GM21619 (cell line): ENCODE measurements around the gene PCDH9.
A peak's percentile ranks its signal among the peaks of the same experiment; 100 is the strongest.

Experiments
- ATAC-seq: cut with Tn5 transposase; IDR thresholded peaks from one replicate; pipeline ENCODE4 v1.9.1; 2021; ENCODE audit not compliant: unreplicated experiment

The PCDH9 gene

GRCh38 chr13:66359910-66360552 lies 870.1 kb downstream of the PCDH9 start:
- ATAC-seq = peak; percentile 67

DNA sequence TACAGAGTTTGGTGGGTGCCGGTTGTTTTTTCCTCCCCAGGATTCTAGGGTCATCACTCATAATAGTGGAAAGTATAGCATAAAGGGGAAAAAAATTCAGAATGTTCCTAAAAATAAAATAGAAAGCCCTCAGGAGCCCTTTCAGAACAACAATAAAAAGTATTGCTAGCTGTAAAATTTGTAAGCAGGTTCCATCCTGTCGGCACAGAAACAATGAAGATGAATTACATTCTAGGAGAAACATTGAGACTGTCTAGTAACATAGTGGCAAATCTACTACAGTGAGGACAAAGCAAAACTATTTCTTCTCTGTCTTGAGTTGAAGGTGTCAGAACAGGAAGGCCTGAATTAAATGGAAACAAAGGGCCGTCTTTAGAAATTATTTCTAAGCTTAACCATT lies 870.7 kb downstream of the PCDH9 start:
- no peak for ATAC-seq

DNA sequence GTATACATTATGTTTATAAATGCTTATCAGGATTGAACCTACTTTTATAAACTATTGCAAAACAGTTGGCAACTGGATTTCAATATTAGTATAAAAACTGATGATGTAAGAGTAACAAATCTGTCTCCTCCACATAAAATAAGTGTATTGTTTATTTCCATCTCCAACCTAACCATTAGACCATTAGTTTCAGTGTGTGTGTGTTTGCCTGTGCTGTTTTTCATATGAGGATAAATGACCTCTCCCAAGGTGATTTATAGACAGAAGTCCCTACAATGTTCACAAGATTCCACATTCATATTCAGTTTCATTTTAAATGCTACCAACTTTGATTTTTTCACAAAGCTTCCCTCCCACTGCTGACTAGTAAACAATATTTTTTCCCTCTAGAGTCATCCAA lies 871.6 kb downstream of the PCDH9 start:
- no peak for ATAC-seq

GRCh38 chr13:66357463-66357862 lies 872.7 kb downstream of the PCDH9 start:
- no peak for ATAC-seq

DNA sequence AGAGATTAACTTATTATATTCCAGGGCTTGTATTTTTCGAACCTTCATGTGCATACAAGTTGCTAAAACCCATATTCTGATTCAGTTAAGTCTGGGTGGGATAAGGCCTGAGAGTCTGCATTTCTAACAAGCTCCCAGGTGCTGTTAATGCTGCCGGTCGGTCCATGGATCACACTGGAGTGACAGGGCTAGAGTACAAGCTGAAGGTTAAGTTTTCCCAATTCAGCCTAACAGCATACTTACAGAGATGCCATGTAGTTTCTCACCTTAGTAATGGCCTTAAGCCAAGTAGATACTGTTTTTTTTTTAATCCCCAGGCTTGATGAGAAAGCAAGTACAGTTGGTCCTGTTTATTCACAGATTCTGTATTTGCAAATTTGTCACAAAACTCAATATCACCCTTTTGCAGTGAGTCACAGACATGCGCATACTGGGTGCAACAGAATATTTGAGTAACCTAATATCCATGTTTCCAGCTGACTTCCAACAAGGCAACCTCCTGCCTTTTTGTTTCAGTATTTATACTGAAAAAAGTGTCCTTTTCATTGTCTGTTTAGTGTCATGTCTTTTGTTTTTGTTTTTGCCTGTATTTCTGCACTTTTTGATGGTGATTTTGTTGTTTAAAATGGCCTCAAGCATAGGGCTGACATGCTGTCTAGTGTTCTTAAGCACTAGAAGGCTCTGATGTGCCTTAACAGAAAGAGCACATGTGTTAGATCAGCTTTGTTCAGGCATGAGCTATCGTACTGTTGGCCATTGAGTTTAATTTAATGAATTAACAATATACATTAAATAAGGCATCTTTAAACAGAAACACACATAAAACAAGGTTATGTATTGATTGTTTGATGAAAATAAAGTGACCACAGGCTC lies 875.0 kb downstream of the PCDH9 start:
- no peak for ATAC-seq

DNA sequence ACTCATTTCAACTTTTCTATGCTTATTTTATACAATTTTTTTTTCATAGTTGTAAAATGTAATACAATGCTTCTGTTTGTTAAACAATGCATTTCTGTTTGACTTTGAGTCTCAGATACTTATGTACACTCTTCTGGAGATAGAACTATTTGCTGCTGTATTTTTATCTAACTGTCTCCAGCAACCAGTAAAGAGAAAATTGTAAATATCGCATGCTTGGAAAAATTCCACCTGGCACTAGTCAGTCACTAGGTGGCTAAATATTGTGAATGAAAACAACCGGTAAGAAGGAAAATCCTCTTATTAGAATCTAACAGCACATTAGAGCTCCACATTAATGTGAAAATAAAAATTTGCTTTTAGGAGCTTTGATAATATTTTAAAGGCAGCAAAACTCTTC lies 876.5 kb downstream of the PCDH9 start:
- ATAC-seq = no peak

GRCh38 chr13:66349966-66350365 lies 880.2 kb downstream of the PCDH9 start:
- ATAC-seq = no peak

GRCh38 chr13:66348745-66349690 lies 881.1 kb downstream of the PCDH9 start:
- ATAC-seq = no peak

- ATAC-seq = no peak
These were observed 882.5 kb downstream of the PCDH9 start for GRCh38 chr13:66347486-66348117.

DNA sequence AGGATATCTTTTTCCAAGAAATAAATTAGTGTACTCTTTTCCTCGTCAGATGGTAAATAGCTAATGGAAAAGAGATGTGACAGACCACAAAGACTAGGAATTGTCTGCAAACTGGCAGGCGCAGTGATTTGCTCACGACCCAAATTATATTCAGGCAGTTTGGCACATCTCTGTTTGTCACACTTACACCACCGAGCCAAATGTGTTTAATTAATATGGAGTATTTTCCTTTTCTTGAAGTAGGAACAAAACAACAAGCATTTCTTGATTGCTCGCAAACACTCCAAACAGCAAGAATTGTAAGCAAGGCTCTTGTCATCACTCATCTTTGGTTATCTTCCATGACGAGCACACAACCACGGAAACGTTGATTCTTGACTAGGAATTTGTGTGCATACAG lies 884.2 kb downstream of the PCDH9 start:
- ATAC-seq = no peak

DNA sequence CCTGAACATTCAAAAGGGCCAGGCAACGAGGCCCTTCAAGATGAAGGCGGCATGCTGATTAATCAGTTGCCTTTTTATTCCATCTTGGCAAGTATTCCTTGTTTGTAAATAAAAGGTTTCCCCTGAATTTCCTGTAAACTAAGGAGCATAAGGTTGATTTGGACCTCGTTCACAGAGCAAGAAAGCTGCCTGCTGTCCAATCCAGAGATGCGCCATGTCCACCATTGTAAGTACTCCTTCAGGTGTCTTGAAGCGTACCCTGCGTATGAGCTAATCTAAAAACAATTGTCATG lies 884.7 kb downstream of the PCDH9 start:
- ATAC-seq = no peak

- no peak for ATAC-seq
These were observed 885.2 kb downstream of the PCDH9 start for GRCh38 chr13:66344805-66345517.

- ATAC-seq = no peak
These were observed 886.8 kb downstream of the PCDH9 start for GRCh38 chr13:66343224-66343828.

- no peak for ATAC-seq
These were observed 888.3 kb downstream of the PCDH9 start for GRCh38 chr13:66341635-66342377.

GRCh38 chr13:66339214-66339613 lies 890.9 kb downstream of the PCDH9 start:
- ATAC-seq = no peak

DNA sequence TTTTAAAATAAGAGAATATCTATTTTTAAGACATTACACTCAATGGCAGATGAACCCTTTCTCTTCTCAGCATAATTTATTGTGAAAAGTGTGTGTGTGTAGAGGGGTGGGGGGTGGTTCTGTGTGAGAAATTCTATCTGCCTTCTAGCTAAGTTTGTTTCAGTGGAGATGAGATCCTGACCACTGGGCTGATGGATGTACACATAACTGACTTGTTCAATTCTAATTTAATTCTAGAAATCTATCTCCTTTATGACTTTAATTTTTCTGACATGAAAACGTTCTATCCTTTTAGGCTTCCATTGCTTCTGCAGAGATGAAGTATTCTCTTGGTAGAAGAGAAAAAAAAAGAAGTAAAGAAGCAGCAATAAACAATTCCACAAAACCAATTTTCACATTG lies 891.6 kb downstream of the PCDH9 start:
- no peak for ATAC-seq

DNA sequence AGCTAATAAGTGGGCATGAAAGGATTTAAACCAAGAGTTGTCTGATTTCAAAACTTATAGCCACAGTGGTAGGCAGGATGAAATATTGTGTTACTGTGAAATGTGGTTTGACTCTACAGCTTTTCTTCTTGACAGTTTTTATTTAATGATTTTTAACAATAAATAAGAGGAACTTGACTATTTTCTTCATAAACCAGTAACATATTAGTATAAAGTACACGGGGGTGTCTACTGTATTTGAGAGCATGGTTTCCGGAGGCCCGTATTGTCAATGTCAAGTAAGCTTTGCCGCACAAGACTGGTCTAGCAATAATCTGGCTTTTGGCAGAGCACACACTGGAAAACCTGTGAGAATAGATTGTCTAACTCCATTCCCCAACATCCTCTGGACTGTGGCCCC lies 894.5 kb downstream of the PCDH9 start:
- ATAC-seq = no peak

DNA sequence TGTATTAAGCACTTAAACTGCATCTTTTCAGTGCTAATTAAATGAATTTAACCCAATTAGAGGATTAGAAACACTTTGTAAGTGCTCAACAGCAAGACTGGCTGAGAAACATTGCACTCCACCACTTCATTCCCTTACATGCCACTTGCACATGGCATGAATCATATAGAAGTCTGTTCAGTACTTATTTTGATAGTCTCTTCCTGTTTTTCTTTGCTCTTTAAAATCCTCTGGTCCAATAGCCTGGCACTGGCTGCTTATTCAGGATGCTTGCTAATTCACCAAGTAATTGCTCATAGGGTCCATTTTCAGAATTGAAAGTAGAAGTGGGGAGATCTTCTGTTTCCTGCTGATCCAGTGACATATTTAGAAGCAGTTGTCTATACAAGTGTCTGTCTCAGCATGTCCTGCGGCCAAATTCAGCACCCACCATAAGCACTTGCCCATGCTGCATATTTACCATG lies 900.1 kb downstream of the PCDH9 start:
- no peak for ATAC-seq

GRCh38 chr13:66328476-66328875 lies 901.7 kb downstream of the PCDH9 start:
- no peak for ATAC-seq
